RCC 7860 (cell line): ENCODE measurements around the gene IL15RA.

Experiments used
- DNase-seq: peaks from one replicate; pipeline ENCODE4 v3.0.0-alpha.2; 2015; ENCODE audit warnings: low spot score
- FAIRE-seq: peaks from 2 replicates; lab custom pipeline; 2012; peaks lifted over from hg19 to GRCh38; lab: Jason Lieb, UNC

IL15RA gene

GRCh38 chr10:5977471-5978229 is at the start of gene IL15RA:
IL15RA (minus strand) TSS chr10:5977543; CDS start chr10:5977492, 51 bp downstream.
- peak; percentile 78 for DNase-seq
- FAIRE-seq: no peak

GRCh38 chr10:6025683-6026255 is 48.4 kb upstream of the IL15RA start:
- FAIRE-seq (no peak), DNase-seq (no peak)

- FAIRE-seq: no peak
These were observed 47.0 kb upstream of the IL15RA start for GRCh38 chr10:6024334-6024682.

GRCh38 chr10:6023661-6024333 is 46.5 kb upstream of the IL15RA start:
- no peak for DNase-seq
- FAIRE-seq: no peak

More at GRCh38 chr10:6024334-6024682, 47.0 kb upstream of the IL15RA start:
- no peak for DNase-seq

GRCh38 chr10:6022660-6023059 is 45.3 kb upstream of the IL15RA start:
- no peak for FAIRE-seq
- no peak for DNase-seq

- no peak for DNase-seq
- no peak for FAIRE-seq
These were observed 43.5 kb upstream of the IL15RA start for GRCh38 chr10:6020826-6021225.

- DNase-seq (no peak), FAIRE-seq (no peak)
These were observed 42.5 kb upstream of the IL15RA start for GRCh38 chr10:6019796-6020195.

GRCh38 chr10:6019010-6019782 is 41.9 kb upstream of the IL15RA start:
- FAIRE-seq: no peak
- DNase-seq: no peak

GRCh38 chr10:6018422-6018821 is 41.1 kb upstream of the IL15RA start:
- DNase-seq (no peak), FAIRE-seq (no peak)

GRCh38 chr10:6017781-6018354 is 40.5 kb upstream of the IL15RA start:
- no peak for FAIRE-seq
- DNase-seq: no peak

- FAIRE-seq (no peak), DNase-seq (peak; percentile 39)
These were observed 37.0 kb upstream of the IL15RA start for GRCh38 chr10:6014241-6014761.

GRCh38 chr10:6013413-6014192 is 36.3 kb upstream of the IL15RA start:
- FAIRE-seq: no peak
- no peak for DNase-seq

GRCh38 chr10:6012121-6012905 is 35.0 kb upstream of the IL15RA start:
- DNase-seq: no peak

GRCh38 chr10:6011558-6011957 is 34.2 kb upstream of the IL15RA start:
- DNase-seq (no peak), FAIRE-seq (no peak)

More at GRCh38 chr10:6012121-6012905, 35.0 kb upstream of the IL15RA start:
- no peak for FAIRE-seq

GRCh38 chr10:6010569-6010968 is 33.2 kb upstream of the IL15RA start:
- no peak for DNase-seq
- no peak for FAIRE-seq

- no peak for FAIRE-seq
- DNase-seq: no peak
These were observed 32.6 kb upstream of the IL15RA start for GRCh38 chr10:6009961-6010360.

GRCh38 chr10:6009150-6009549 is 31.8 kb upstream of the IL15RA start:
- FAIRE-seq (no peak), DNase-seq (no peak)

GRCh38 chr10:6008497-6009142 is 31.3 kb upstream of the IL15RA start:
- no peak for FAIRE-seq
- DNase-seq: no peak

GRCh38 chr10:6006991-6007390 is 29.6 kb upstream of the IL15RA start:
- FAIRE-seq: no peak
- no peak for DNase-seq
